HEK293 (cell line): ENCODE measurements around the gene CYB561A3.

Source experiments
- CTCF ChIP-seq: fragments of 450-650 bp; formaldehyde crosslinking; IDR thresholded peaks from 2 replicates; pipeline ENCODE4 v1.5.1; 2016; ENCODE audit warnings: missing biosample characterization, missing genetic modification characterization
- REST ChIP-seq: fragments of 450-650 bp; formaldehyde crosslinking; IDR thresholded peaks from 2 replicates; pipeline ENCODE4 v1.5.1; 2016; ENCODE audit warnings: missing biosample characterization, missing genetic modification characterization
- SETDB1 ChIP-seq: IDR thresholded peaks from one replicate; pipeline ENCODE4 v1.6.1; 2017; ENCODE audit warnings: mild to moderate bottlenecking, low read length, moderate library complexity, mixed read lengths; ENCODE audit not compliant: insufficient read length
- SP3 ChIP-seq: fragments of 450-650 bp; formaldehyde crosslinking; IDR thresholded peaks from 2 replicates; pipeline ENCODE4 v1.5.1; 2016; ENCODE audit warnings: missing biosample characterization, missing genetic modification characterization
- ZBTB7A ChIP-seq: fragments of 450-650 bp; formaldehyde crosslinking; IDR thresholded peaks from 2 replicates; pipeline ENCODE4 v1.5.1; 2016; ENCODE audit warnings: low read depth, missing biosample characterization, missing genetic modification characterization
- ZNF138 ChIP-seq: fragments of 450-650 bp; formaldehyde crosslinking; IDR thresholded peaks from 2 replicates; pipeline ENCODE4 v1.5.1; 2016; ENCODE audit warnings: missing biosample characterization, missing genetic modification characterization, borderline replicate concordance
- ZNF24 ChIP-seq: fragments of 450-650 bp; formaldehyde crosslinking; IDR thresholded peaks from 2 replicates; pipeline ENCODE4 v1.5.1; 2016; ENCODE audit warnings: missing biosample characterization, missing genetic modification characterization
- ZNF292 ChIP-seq: fragments of 450-650 bp; formaldehyde crosslinking; IDR thresholded peaks from 2 replicates; pipeline ENCODE4 v1.5.1; 2016; ENCODE audit warnings: low read depth, missing biosample characterization, missing genetic modification characterization, borderline replicate concordance
- ZNF645 ChIP-seq: fragments of 450-650 bp; formaldehyde crosslinking; IDR thresholded peaks from 2 replicates; pipeline ENCODE4; 2016; ENCODE audit warnings: missing biosample characterization, missing genetic modification characterization
- ZNF707 ChIP-seq: fragments of 450-650 bp; formaldehyde crosslinking; IDR thresholded peaks from 2 replicates; pipeline ENCODE4 v1.5.1; 2016; ENCODE audit warnings: missing biosample characterization, missing genetic modification characterization

GRCh38 chr11:61406991-61407728, 45.5 kb upstream of the CYB561A3 start:
- TF ChIP-seq ZBTB7A, result no peak
- TF ChIP-seq ZNF292 (tag by site-specific recombination), result no peak
- no peak for TF ChIP-seq SP3
- TF ChIP-seq CTCF (tag by site-specific recombination), result no peak
- TF ChIP-seq ZNF645 (tag by site-specific recombination), result no peak
- TF ChIP-seq REST (tag by site-specific recombination), result no peak
- TF ChIP-seq SETDB1, result no peak
- TF ChIP-seq ZNF24 (tag by site-specific recombination), result no peak
- no peak for TF ChIP-seq ZNF707 (tag by site-specific recombination)
- no peak for TF ChIP-seq ZNF138 (tag by site-specific recombination)
